NCI-H1105 (cell line): ENCODE data around the gene TTC9.
"Not testable (repeated sequence)": the region's sequence is repeated elsewhere in the genome, so short reads cannot be mapped to it uniquely, and the experiment has no call there.

Experiments
- DNase-seq: peaks from one replicate; lab custom pipeline; 2025; lab: John Stamatoyannopoulos, UW

Gene TTC9

DNA sequence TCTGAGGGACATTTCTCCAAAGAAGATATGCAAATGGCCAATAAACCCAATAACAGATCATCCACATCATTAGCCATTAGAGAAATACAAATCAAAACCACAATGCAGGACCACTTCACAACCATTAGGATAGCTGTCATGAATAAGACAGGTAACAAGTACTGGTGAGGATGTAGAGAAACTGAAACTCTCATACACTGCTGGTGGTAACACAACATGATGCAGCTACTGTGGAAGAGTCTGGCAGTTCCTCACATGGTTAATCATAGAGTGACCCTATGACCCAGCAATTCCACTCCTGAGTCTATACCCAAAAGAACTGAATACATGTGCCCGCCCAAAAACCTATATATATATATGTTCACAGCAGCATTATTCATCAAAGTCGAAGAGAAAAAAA, 39.0 kb downstream of the TTC9 start:
- DNase-seq = no peak

DNA sequence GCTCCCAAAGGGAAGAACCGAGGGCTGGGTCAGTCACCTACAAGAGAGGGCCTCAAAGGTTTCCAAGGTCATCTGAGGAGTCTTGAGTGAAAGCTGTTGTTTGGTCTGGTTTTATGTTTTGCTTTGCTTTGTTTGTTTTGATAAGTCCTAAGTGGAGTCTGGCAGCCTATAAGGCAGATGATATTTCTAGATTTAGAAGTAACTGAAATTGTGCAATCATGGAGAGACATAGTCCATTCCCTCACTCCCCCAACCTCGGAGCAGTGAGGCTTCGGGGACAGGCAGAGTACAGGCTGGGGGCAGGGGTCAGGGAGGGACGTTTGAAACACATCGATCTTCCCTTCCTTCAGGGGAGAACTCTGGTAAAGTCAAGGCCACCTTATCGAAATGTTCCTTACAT, 42.3 kb downstream of the TTC9 start:
- no peak for DNase-seq

DNA sequence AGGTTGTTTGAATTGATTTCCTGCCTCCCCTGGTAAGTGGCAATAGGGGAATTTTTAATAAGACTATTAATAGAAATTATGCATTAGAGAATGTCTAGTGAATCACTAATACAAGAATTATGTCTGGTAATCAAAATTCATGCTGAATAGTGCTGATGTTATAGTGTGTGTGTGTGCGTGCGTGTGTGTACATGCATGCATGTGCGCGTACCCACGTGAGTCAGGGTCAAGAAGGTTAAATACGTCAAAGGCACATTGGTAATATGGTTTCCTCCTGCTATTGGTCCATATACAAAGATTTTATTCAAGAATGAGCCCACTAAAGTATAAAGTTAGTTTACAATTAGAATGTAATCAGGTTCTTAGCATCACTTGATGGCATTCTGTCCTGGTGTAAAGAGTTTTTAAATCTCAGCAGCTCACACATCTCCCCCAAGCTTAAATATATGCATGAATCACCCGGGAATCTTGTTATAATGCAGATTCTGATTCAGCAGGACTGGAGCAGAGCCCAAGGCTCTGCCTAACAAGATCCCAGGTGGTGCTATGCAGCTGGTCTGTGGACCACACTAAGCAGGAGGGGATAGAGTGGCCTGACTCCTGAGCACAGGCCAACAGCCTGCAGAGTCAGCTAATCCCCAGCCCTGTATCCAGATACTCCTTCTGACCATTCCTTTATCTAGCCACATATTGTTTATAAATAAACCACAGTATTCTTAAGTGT, 43.9 kb downstream of the TTC9 start:
- no peak for DNase-seq

DNA sequence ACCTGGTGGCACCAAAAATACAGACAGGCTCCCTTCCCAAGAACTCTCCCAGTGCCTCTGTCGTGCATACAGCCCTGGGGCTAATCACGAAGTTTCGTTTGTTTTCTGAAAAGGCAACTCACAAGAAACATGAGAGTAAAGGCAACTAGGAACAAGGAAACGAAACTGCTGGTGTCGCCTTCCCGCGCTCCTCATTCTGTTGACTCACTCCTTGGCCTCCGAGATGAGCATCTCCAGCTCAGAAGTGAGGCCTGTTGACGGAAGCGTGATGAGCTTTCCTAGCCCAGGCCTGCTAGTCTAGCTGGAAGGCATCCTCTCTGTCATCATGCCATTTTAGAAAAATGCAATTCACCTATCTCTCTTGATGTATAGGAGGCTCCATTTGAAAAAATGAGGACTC, 50.5 kb downstream of the TTC9 start:
- no peak for DNase-seq

DNA sequence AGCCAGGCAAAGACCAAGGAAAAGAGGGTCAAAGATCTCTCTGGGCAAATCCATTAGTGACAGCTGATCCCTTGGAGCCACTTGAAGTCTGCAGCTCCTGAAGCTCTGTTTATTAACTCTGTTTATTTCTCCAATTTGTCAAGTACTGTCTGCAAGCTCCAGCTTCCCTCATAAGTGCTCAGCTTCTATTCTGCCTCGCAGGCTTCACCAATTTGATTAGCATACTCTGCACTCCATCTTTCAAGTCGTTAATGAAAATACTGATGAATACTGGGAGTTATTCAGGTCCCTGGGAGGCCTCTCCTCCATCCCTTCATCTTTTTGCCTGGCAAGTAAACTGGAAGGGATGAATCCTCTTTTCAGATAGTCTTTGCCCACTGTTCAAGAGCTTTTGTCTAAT, 54.3 kb downstream of the TTC9 start:
- DNase-seq = no peak

DNA sequence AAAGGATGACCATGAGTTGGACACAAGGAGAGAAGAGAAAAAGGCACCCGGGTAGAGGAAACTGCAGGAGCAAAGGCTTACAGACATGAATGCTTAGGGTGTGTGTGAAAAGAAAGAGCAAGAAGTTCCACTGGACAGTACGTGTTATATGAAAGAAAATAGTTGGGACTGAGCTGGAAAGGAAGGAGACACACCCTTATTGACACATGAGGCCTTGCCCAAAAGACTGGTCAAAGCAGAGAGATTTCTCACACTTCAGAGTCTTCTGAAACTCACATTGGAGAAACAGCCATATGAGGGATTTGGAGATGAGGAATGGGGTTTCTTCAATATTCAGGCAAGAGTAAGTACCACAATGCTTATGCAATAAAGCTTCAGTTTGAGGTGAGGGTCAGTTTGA, 56.0 kb downstream of the TTC9 start:
- no peak for DNase-seq

DNA sequence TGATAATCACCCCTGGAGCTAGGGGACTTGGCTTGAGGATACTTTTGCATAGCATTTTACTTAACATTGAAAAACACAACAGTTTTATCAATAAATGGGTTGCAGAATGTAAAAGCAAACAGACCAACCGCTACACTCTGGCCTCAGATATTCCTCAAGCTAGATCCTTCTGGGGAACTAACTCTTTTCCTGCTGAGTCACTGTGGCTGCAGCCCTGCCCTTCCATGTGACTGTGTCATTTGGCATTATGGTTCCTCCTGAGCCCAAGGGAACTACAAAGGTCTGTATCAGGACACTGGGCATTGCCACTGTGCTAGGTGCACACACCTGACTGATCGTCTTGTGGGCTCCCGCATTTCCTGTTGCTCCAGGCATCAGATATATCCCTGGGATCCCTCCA, 56.6 kb downstream of the TTC9 start:
- no peak for DNase-seq

DNA sequence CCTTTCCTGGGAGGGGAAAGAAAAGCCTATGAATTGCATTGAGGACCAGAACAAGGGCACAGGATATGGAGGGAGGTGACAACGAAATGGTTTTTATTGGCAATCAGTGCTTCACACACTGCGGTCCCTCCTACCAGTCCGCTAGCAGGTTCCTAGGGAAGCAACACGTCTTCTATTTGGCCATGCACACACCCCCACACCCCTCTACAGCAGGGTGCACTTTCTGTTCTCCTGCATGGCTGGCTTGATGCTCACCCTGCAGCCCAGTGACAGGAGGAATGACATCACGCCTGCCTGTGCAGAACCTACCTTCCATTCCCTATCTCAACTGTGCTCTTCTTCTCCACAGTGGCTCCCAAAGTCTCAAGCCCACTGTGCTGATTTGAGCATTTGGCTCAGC, 57.9 kb downstream of the TTC9 start:
- DNase-seq = no peak

DNA sequence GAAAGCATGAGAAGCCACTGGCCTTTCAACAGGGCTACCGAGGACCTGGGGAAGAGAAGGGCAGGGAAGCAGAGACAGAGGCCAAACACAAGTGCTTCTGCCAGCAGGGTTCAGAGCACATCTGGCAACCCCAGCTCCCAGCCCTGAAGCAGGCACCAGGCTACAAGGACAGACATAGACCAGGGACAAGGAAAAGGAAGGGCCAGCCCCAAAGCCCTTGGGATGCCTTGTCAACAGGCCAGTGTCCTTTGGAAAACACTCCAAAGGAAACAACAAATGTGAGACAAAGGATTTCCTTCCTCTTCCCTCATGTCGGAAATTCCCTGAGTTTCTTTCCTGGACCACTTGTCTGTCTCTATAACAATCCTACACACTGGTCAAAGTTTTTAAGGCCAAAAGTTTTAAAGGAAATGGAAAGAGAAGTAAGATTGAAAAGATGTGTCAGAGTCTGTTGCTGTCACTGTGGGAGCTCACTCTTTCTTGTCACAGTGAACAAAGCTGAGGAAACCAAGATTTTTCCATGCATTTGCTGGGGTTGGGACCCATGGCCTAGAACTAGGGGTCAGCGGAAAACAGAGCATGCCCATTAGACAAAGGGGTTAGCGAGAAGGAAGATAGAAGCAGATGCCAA, 59.4 kb downstream of the TTC9 start:
- no peak for DNase-seq

DNA sequence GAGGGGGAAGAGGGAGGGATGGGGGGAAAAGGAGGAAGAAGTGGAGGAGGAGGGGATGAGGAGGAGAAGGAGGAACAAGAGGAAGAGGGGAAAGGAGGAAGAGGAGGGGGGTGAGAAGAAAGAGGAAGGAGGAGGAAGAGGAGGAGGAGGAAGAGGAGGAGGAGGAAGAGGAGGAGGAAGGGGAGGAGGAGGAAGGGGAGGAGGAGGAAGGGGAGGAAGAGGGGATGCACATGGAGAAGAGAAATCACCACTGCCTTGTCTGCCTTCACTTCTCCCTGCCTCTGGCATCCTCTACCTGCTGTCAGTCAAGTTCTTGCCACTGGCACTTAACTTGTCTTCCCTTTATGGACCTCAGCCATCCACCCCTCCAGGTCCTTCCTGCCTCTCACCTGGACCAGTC, 59.9 kb downstream of the TTC9 start:
- DNase-seq = no peak

DNA sequence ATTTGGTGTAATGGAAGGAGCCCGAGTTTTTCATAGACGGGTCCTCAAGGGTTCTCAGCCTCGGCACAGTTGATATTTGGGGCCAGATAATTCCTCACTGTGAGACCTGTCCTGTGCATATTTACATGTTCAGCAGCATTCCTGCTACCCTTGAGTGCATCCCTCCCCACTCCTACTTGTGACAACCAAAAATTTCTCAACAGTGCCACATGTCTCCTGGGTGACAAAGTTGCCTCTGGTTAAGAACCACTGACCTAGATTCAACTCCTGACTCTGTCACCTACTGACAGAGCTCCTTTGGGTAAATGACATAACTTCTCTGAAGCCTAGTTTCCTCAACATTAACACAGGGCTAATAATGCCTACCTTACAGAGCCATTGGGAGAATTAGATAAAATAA, 60.4 kb downstream of the TTC9 start:
- DNase-seq = no peak

DNA sequence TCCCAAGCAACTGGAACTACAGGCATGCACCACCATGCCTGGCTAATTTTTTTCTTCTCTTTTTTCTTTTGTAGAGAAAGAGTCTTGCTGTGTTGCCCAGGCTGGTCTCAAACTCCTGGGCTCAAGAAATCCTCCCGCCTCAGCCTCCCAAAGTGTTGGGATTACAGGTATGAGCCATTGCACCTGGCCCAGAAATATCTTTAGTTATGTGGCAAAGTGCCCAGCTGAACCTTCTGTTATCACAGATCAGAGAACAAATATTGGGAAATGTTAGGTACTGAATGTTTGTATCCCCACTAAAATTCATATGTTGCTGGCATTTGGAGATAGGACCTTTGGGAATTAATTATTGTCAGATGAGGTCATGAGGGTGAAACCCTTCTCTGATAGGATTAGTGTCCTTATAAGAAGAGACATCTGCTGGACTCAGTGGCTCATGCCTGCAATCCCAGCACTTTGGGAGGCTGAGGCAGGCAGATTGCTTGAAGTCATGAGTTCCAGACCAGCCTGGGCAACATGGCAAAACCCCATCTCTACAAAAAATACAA, 62.0 kb downstream of the TTC9 start:
- DNase-seq = not testable (repeated sequence)

DNA sequence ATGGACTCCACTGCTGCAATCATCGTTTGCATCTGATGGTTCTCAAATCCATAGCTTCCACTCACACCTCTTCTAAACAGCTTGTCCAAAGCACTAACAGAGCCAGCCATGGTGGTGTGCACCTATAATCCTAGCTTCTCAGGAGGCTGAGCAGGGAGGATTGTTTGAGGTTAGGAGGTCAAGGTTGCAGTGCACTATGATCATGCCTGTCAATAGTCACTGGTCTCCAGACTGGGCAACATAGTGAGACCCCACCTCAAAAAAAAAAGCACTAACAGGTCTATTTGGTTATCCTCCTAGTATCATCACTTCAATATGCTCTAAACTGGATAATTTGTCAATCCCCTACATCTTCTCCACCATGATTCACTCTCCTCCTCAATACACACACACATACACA, 63.2 kb downstream of the TTC9 start:
- DNase-seq = no peak

DNA sequence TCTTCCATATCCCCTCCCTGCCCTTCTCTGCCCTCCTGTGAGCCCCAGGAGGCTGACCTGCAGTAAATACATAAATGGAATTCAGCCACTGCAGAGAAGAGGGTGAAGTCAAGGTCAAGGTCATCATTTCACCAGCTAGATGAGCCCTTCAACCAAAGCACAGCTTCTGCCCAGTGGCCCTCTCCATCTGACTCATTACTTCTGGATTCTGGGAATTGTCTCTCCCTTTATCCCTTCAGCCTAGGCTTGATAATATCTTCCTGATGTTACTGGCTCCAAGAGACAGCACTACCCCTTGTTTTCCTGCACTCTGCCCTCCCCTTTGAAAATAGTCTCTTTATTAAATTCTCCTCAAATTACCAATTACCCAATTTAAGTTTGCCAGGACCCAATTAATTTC, 64.5 kb downstream of the TTC9 start:
- no peak for DNase-seq

DNA sequence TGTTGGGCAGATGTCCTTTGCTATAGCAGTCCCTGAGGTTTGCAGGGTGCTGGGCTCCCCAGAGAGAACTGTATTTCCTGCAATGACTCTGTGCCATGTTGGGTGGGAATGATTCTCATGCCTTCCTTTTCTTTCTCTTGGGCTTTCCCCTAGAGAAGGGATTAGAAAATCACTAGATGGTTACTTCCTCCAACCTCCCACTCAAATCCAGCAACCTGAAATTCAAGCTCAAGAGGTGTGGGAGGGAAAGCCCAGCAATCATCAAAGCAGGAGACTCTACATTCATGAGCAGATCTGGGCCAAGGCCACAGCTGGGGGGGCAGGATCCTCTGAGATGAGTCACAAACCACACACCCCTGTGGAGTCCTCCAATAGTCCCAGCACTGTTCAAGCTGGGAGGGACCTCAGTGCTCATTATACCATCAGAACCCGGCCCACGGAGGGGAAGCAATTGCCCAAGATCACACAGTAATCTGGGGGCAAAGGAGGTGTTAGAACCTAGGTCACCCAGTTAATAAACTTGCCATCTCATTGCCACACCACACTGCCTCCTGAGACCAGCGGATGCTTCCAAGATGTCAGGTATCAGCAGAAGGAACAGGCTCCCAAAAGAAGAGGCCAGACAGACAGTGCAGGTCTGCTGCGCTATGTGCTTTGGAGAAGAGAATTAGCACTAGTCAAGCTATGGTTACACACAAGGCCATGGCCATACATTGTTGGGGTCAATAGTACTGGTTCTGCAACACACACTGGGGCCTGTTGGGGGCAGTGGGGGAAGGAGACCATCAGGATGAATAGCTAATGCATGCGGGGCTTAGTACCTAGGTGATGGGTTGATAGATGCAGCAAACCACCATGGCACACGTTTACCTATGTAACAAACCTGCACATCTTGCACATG, 65.7 kb downstream of the TTC9 start:
- DNase-seq = no peak

DNA sequence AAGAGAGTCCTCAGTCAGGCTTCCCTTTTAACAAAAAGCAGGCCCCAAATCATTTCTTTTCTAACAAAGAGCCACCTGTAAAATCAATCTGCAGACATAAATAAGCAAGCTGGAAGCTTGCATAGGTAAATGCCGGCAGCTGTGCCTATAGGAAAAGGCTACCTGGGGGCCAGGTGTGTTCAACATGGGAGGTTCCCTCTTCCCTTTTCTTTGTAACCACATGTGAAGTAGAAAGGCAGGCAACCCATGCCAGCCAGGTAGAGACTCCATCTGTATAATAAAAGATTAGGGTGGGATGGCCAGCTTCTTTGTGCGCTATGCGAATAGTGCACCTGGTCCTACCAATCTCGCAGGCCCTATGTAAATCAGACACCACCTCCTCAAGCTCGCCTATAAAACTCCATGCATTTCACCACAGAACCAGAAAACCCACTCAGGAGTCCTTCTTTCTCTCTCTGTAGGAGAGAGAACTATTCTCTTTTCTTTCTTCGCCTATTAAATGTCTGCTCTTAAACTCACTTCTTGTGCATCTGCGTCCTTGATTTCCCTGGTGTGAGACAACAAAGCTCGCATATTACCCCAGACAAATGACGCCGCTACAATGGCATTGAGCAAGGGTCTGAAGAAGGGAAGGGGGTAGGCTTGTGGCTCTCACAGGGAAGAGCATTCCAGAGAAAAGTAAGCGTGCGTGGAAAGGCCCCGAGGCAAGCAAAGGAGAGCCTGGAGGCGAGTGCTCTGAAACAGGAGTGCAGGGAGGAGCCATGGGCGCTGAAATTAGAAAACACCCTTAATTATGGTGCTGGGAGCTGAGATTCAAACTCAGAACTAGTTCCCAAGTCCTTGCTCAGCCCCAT, 67.2 kb downstream of the TTC9 start:
- peak; percentile 43 for DNase-seq

DNA sequence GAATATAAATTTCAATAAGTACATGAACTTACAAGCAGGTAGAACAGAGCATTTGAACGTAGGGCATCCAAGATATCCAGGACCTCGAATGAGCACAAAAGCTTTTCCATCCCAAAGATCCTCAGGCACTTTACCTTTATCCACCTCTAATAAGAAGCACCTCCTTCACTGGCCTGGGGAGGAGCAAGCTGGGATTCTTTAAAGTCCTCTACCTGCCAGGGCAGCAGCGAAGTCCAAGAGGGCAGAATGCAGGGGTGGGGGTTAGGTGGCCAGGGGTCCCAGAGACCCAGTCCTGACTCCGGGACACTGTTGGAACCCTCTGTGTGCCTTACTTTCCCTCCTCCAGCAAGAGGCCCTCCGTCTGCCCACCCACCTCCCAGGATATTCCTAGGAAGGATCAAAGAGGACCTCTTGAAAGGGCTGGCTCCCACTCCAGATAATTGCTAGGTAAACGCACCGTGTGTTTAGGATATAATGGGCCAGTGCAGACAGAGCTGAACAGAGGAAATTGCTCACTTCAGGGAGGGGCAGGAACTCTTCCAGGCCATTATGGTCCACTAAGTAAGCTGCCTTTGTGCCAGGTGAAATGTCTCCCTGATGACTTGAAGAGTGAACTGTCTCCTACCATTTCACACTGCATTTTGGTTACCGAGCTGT, 68.1 kb downstream of the TTC9 start:
- peak; percentile 96 for DNase-seq

DNA sequence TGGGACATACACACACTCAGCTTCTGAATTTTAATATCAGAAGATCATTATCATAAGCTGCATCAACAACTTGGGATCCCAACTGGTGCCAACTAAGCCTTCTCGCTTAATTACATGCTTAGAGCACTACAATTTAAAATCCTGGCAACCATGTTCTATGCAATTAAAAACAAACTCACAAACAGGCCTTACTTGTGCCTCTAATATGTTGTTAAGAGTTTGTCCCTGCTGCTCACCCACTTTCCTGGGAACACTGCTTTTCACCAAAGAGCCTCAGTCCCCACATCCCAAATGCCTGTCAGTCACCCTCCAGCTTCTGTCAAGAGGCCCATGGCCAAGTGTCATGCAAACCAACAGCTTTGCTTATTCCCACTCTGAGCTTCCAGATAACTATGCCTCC, 69.7 kb downstream of the TTC9 start:
- peak; percentile 48 for DNase-seq

DNA sequence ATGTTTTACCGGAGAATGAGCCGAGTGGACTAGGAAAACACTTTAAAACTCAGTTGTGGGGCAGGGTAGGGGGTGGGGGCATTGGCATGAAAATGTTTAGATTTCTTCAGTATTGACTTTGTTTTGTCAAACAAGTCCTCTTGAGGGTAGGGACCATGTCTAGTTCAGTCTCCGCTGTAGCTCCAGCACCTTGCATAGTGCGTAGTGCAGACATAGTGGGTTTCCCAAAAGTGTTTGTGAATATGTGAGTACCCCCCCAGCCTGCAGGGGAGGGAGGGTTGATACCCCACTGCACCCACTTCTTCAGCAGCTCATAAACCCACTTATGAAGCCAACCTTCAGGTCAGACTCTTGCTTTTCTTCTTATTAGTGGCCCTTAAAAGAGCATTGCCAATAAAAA, 71.4 kb downstream of the TTC9 start:
- no peak for DNase-seq

DNA sequence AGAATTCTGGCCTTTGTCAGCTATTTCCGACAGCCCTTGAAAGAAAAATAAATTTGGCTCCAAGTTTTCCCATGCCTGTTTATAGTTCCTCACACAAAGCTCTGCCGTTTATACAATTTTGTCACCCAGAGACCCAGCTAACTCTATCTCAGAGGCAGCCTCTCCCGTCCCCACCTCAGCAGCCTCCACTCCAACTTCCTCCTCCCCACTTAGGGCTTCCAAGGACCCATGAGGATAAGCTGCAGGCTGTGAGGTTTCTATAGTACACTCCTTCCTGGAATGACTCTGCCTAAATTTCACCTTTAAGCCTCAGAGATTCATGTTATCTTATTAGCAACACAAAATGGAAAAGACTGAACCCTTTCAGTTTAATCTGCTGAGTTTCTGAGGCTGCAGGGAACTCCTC, 71.8 kb downstream of the TTC9 start:
- DNase-seq = no peak

DNA sequence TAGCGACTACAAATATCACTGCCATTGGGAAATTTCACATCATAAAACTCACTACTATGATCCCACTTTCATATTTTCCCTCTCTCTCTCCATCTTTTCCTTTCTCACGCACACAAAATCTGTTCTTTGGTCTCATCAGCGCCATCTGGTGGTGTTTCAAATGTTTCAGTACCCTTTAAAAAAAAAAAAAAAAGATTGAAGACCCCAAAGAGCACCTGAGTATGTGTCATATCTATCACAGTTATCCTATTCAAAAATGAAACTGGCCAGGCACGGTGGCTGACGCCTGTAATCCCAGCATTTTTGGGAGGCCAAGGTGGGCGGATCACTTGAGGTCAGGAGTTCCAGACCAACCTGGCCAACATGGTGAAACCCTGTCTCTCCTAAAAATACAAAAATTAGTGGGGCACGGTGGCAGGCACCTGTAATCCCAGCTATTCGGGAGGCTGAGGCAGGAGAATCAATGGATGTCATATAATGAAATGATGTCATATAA, 72.4 kb downstream of the TTC9 start:
- peak; percentile 68 for DNase-seq
